PC-9 (cell line): ENCODE measurements around the gene ARSJ.

Source experiments
- EZH2 ChIP-seq: fragments of 200-600 bp; sonication (generic); IDR thresholded peaks from 2 replicates; pipeline ENCODE4 v1.8.0; 2017; ENCODE audit warnings: antibody characterized with exemption, low read depth
- TF ChIP-seq, protein P1 (sequence below): fragments of 200-600 bp; sonication (generic); conservative IDR thresholded peaks from 2 replicates; pipeline ENCODE4 v1.6.1; 2017; ENCODE audit warnings: mixed run types, antibody characterized with exemption, mild to moderate bottlenecking, moderate library complexity

DNA sequence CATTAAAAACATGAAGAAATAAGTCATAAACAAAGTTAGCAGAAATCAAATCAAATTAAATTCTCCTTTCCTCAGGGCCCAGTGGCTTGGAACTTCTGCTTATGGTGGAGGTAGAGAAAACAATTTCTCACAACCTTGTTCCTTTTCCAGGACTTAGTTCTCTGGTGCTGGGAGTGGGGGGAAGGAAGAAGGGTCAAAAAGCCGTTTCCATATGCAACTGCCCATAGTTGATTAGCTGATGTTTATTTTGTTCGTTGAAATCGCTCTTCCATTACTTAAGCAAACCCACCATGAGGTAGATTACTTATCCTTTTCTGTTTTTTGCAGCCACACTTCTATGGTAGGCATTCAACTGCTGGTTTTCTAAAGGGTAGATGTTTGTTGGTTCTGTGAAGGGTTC lies 94.2 kb downstream of the ARSJ start:
- TF ChIP-seq, protein P1, sequence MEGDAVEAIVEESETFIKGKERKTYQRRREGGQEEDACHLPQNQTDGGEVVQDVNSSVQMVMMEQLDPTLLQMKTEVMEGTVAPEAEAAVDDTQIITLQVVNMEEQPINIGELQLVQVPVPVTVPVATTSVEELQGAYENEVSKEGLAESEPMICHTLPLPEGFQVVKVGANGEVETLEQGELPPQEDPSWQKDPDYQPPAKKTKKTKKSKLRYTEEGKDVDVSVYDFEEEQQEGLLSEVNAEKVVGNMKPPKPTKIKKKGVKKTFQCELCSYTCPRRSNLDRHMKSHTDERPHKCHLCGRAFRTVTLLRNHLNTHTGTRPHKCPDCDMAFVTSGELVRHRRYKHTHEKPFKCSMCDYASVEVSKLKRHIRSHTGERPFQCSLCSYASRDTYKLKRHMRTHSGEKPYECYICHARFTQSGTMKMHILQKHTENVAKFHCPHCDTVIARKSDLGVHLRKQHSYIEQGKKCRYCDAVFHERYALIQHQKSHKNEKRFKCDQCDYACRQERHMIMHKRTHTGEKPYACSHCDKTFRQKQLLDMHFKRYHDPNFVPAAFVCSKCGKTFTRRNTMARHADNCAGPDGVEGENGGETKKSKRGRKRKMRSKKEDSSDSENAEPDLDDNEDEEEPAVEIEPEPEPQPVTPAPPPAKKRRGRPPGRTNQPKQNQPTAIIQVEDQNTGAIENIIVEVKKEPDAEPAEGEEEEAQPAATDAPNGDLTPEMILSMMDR: no peak
- TF ChIP-seq EZH2: no peak
